Measurements from ENCODE around the gene VWC2.
A peak's percentile ranks its signal among the peaks of the same experiment; 100 is the strongest.

DNA sequence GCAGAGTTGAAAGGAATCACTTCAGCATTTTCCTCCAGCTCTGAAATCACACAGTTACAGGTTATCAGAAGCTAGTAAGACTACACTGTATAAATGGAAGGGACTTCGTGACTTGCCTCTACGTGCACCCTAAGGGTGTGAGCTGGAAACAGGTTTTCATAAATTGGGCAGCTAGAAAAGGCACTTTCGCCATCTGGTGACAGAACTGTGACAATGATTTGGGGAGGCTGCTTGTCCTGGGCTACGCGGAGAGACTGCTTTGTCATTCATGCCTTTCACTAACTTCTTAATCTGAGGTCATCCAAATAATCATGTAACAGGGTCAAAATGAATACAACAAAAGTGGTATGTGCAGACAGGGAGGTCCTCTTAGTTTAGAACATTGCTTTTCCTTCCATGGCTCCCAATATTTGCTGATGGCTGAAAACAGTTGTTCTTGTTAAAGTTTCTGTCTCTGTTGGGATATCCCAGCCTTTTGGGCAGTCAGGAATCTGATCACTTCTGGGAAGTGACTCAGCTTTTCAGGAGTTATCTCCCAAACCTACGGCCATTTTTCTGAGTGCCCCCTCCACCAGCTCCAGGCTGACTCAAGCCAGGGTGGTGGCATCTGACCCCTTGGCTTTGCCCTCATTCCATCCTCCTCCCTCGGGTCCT, 17.8 kb downstream of the VWC2 start:
- TF ChIP-seq, protein P1, sequence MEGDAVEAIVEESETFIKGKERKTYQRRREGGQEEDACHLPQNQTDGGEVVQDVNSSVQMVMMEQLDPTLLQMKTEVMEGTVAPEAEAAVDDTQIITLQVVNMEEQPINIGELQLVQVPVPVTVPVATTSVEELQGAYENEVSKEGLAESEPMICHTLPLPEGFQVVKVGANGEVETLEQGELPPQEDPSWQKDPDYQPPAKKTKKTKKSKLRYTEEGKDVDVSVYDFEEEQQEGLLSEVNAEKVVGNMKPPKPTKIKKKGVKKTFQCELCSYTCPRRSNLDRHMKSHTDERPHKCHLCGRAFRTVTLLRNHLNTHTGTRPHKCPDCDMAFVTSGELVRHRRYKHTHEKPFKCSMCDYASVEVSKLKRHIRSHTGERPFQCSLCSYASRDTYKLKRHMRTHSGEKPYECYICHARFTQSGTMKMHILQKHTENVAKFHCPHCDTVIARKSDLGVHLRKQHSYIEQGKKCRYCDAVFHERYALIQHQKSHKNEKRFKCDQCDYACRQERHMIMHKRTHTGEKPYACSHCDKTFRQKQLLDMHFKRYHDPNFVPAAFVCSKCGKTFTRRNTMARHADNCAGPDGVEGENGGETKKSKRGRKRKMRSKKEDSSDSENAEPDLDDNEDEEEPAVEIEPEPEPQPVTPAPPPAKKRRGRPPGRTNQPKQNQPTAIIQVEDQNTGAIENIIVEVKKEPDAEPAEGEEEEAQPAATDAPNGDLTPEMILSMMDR (IDR thresholded peaks at IDR 0.05) = peak in 2 of 6 experiments; percentile 34 to 37
- no peak for TF ChIP-seq POLR2A (IDR thresholded peaks at IDR 0.05)
